Left ventricle myocardium inferior (tissue), 1 donor: ENCODE measurements around the gene ALMS1. TPM values are rescaled to one million over a fixed set of nuclear protein-coding genes. Genes with fewer than 3 reads are reported as not detected.

Experiments used
- DNase-seq: peaks from one replicate; pipeline ENCODE4 v3.0.0-alpha.2; 2020
- H3K27ac ChIP-seq: fragments of 200-600 bp; replicated peaks from 2 replicates; pipeline ENCODE4 v1.8.0; 2021
- H3K27me3 ChIP-seq: fragments of 200-600 bp; 2 replicates; pipeline ENCODE4 v1.8.0; 2021; ENCODE audit warnings: low read depth
- H3K36me3 ChIP-seq: fragments of 200-600 bp; 2 replicates; pipeline ENCODE4 v1.8.0; 2021
- H3K4me1 ChIP-seq: fragments of 200-600 bp; 2 replicates; pipeline ENCODE4 v1.8.0; 2021
- H3K4me3 ChIP-seq: fragments of 200-600 bp; 2 replicates; pipeline ENCODE4 v1.8.0; 2021; ENCODE audit warnings: mild to moderate bottlenecking, moderate library complexity
- H3K9me3 ChIP-seq: fragments of 200-600 bp; replicated peaks from 2 replicates; pipeline ENCODE4 v1.8.0; 2021
- intact Hi-C: fragments of 100-400 bp; cut with micrococcal nuclease; formaldehyde crosslinking; loops from one replicate; pipeline ENCODE4 v1.11.0; 2022
- total RNA-seq: library from RNA; stranded (reverse); fragmentation: NEBNext Ultra II Directional; extraction: Animal tissue kit (Norgen Biotek cat#: 25700); gene quantifications from one replicate; pipeline ENCODE4 v1.2.1, GENCODE V29; 2021
- TF ChIP-seq, protein P1 (sequence below): fragments of 200-600 bp; IDR thresholded peaks from 2 replicates; pipeline ENCODE4 v1.8.0; 2021; ENCODE audit warnings: antibody characterized with exemption, mild to moderate bottlenecking, borderline replicate concordance
- donor health status: DM: no; HTN: yes; CAD: no; lungs with severe emphysema.

The ALMS1 gene
- total RNA-seq, 1 donor from 2014 or later: 7.7 TPM

DNA sequence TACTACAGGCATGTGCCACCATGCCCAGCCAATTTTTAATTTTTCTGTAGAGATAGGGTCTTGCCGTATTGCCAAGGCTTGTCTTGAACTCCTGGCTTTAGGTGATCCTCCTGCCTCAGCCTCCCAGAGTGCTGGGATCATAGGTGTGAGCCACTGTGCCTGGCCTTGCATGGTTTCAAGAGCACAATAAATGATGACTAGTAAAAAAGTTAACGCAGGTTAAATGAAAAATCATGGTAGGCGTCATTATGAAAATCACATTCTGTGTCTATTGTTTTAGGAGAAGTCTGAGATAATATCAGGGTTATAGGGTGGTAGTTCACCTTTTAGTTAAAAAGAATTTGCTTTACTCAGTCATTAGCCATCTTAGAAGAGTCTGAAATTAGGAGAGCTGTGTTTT, 38.3 kb downstream of the ALMS1 start:
- TF ChIP-seq, protein P1, sequence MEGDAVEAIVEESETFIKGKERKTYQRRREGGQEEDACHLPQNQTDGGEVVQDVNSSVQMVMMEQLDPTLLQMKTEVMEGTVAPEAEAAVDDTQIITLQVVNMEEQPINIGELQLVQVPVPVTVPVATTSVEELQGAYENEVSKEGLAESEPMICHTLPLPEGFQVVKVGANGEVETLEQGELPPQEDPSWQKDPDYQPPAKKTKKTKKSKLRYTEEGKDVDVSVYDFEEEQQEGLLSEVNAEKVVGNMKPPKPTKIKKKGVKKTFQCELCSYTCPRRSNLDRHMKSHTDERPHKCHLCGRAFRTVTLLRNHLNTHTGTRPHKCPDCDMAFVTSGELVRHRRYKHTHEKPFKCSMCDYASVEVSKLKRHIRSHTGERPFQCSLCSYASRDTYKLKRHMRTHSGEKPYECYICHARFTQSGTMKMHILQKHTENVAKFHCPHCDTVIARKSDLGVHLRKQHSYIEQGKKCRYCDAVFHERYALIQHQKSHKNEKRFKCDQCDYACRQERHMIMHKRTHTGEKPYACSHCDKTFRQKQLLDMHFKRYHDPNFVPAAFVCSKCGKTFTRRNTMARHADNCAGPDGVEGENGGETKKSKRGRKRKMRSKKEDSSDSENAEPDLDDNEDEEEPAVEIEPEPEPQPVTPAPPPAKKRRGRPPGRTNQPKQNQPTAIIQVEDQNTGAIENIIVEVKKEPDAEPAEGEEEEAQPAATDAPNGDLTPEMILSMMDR: no peak
- Histone ChIP-seq H3K4me3 (no peak overlapping the region), H3K4me1 (peaks cover 5% of the 10 kb centered on the region), H3K27ac (no peak overlapping the region), H3K9me3 (no peaks in the 10 kb centered on the region), H3K36me3 (peaks cover 8% of the 10 kb centered on the region), H3K27me3 (no peaks in the 10 kb centered on the region)
- intact Hi-C loops: no loop called here
- no peak for DNase-seq

DNA sequence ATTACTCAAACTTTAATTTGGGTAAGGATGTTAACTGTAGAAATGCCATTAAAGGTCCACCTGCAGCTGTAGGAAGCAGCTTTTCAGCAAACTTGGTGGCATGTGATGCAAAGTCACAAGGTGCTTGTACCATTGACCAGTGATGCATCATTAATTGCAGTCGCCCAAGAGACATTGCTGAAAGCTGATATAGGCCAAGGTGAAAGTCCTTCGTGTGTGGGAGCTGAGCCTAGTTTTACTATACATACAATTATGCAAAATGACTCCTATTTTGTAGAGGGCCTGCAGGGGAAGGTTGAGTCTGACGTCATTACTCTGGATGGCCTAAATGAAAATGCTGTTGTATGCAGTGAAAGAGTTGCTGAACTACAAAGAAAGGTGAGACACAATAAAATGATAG, 40.5 kb downstream of the ALMS1 start:
- Histone ChIP-seq H3K27me3 (no peaks in the 10 kb centered on the region), H3K36me3 (peaks cover 8% of the 10 kb centered on the region), H3K9me3 (no peaks in the 10 kb centered on the region), H3K4me1 (no peaks in the 10 kb centered on the region), H3K27ac (no peak overlapping the region), H3K4me3 (no peak overlapping the region)
- intact Hi-C loops: no loop called here
- TF ChIP-seq, protein P1: no peak
- DNase-seq: no peak

- intact Hi-C loops: no loop called here
- Histone ChIP-seq H3K4me1 (no peaks in the 10 kb centered on the region), H3K27me3 (no peaks in the 10 kb centered on the region), H3K36me3 (peaks cover 68% of the 10 kb centered on the region), H3K27ac (no peak overlapping the region), H3K9me3 (peaks cover 26% of the 10 kb centered on the region), H3K4me3 (no peak overlapping the region)
- TF ChIP-seq, protein P1: no peak
- DNase-seq: no peak
Observed at GRCh38 chr2:73436019-73436418, 50.4 kb downstream of the ALMS1 start.

DNA sequence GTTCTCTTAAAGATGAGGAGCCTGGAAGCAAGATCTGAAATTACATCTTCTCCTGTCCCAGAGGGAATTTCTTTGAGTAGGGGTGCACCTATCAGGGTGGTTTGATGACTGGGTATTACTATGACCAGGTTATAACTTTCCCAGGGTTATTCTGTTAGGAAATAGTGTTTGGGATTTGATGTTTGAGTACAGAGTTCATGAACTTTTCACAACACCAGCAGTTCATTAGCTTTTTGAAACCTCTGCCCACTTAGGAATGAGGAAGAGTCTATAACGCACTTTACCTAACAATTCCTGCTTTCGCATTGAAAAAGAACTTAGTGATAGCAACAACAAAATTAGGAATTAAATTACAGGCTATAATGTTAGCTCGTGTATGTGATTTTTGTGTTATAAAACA, 58.6 kb downstream of the ALMS1 start:
- no peaks in the 10 kb centered on the region for H3K27me3 ChIP-seq
- intact Hi-C loops: no loop called here
- H3K27ac ChIP-seq: no peak overlapping the region
- H3K9me3 ChIP-seq: no peaks in the 10 kb centered on the region
- no peak overlapping the region for H3K4me3 ChIP-seq
- no peak for DNase-seq
- peaks cover 42% of the 10 kb centered on the region for H3K36me3 ChIP-seq
- no peaks in the 10 kb centered on the region for H3K4me1 ChIP-seq
- TF ChIP-seq, protein P1: no peak

DNA sequence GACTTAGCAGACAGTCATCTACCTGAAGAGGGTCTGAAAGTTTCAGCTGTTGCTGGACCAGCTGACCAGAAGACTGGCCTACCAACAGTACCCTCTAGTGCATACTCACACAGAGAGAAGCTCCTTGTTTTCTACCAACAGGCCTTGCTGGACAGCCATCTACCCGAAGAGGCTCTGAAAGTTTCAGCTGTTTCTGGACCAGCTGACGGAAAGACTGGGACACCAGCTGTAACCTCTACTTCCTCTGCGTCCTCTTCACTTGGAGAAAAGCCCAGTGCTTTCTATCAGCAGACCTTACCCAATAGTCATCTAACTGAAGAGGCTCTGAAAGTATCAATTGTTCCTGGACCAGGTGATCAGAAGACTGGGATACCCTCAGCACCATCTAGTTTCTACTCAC, 63.2 kb downstream of the ALMS1 start:
- no peak overlapping the region for H3K27ac ChIP-seq
- intact Hi-C loops: no loop called here
- H3K4me3 ChIP-seq: no peak overlapping the region
- no peaks in the 10 kb centered on the region for H3K27me3 ChIP-seq
- DNase-seq: no peak
- TF ChIP-seq, protein P1: no peak
- H3K36me3 ChIP-seq: peaks cover 70% of the 10 kb centered on the region
- no peaks in the 10 kb centered on the region for H3K4me1 ChIP-seq
- H3K9me3 ChIP-seq: no peaks in the 10 kb centered on the region

DNA sequence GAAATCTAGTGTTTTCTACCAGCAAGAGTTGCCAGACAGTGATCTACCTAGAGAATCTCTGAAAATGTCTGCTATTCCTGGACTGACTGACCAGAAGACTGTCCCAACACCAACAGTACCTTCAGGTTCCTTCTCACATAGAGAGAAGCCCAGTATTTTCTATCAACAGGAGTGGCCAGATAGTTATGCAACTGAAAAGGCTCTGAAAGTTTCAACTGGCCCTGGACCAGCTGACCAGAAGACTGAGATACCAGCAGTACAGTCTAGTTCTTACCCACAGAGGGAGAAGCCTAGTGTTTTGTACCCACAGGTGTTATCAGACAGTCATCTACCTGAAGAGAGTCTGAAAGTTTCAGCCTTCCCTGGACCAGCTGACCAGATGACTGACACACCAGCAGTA, 63.8 kb downstream of the ALMS1 start:
- no peak for DNase-seq
- H3K36me3 ChIP-seq: peaks cover 65% of the 10 kb centered on the region
- TF ChIP-seq, protein P1: no peak
- no peak overlapping the region for H3K4me3 ChIP-seq
- intact Hi-C loops: no loop called here
- H3K27ac ChIP-seq: no peak overlapping the region
- H3K4me1 ChIP-seq: no peaks in the 10 kb centered on the region
- no peaks in the 10 kb centered on the region for H3K9me3 ChIP-seq
- H3K27me3 ChIP-seq: no peaks in the 10 kb centered on the region
